MCF 10A (cell line): Measurements from ENCODE around the gene TENT4A. TPM values are rescaled to one million over a fixed set of nuclear protein-coding genes. Genes with fewer than 3 reads are reported as not detected.

Experiments
- BruUV-seq: library from RNA; stranded (reverse); fragments of 400-500 nt; replicated peaks from 2 replicates; lab custom pipeline; 2021; lab: Mats Ljungman, UMichigan
- CTCF ChIA-PET: fragments of 300-600 bp; sonication (Branson Sonifier 250); formaldehyde crosslinking; extraction: SDS; loops from one replicate; lab custom pipeline; 2021; ENCODE audit warnings: antibody characterized with exemption, inconsistent platforms; lab: Yijun Ruan, JAX
- POLR2A ChIA-PET: fragments of 300-600, 350-650 bp; sonication (Branson Sonifier 250); formaldehyde crosslinking; extraction: SDS; loops from one replicate; lab custom pipeline; 2020; ENCODE audit warnings: antibody characterized with exemption, inconsistent platforms; lab: Yijun Ruan, JAX
- DNase-seq: peaks from one replicate; pipeline ENCODE4 v3.0.0-alpha.2; 2018; ENCODE audit not compliant: unreplicated experiment
- H3K27ac Mint-ChIP-seq: one replicate; pipeline ENCODE4 v1.8.0; 2022; ENCODE audit warnings: mild to moderate bottlenecking, low read depth, mixed read lengths; ENCODE audit not compliant: unreplicated experiment
- H3K27me3 Mint-ChIP-seq: one replicate; pipeline ENCODE4 v1.8.0; 2022; ENCODE audit warnings: mixed read lengths; ENCODE audit not compliant: insufficient read depth, unreplicated experiment
- H3K36me3 Mint-ChIP-seq: one replicate; pipeline ENCODE4 v1.8.0; 2022; ENCODE audit warnings: mild to moderate bottlenecking, moderate library complexity, mixed read lengths; ENCODE audit not compliant: insufficient read depth, unreplicated experiment
- H3K4me1 Mint-ChIP-seq: one replicate; pipeline ENCODE4 v1.8.0; 2022; ENCODE audit warnings: mixed read lengths; ENCODE audit not compliant: insufficient read depth, unreplicated experiment
- H3K4me3 Mint-ChIP-seq: one replicate; pipeline ENCODE4 v1.8.0; 2022; ENCODE audit warnings: mild to moderate bottlenecking, moderate library complexity, mixed read lengths; ENCODE audit not compliant: unreplicated experiment
- H3K9me3 Mint-ChIP-seq: one replicate; pipeline ENCODE4 v1.8.0; 2022; ENCODE audit warnings: mixed read lengths; ENCODE audit not compliant: unreplicated experiment
- CTCF ChIP-seq: fragments of 200-600 bp; IDR thresholded peaks from one replicate; pipeline ENCODE4 v1.8.0; 2022; ENCODE audit warnings: antibody characterized with exemption, mild to moderate bottlenecking; ENCODE audit not compliant: unreplicated experiment
- intact Hi-C: fragments of 100-400 bp; cut with micrococcal nuclease; formaldehyde crosslinking; loops from 2 replicates; pipeline ENCODE4 v1.14.1; 2022
- total RNA-seq: library from RNA; stranded (reverse); gene quantifications from 2 replicates; pipeline ENCODE4 v1.2.3, GENCODE V29; 2022

Gene TENT4A
- total RNA-seq, 1 experiment from 2014 or later: 27.6 TPM

GRCh38 chr5:6717687-6718086 lies 4.5 kb downstream of the TENT4A start:
- H3K4me3 Mint-ChIP-seq: no peak overlapping the region
- BruUV-seq: no TSS peak
- no peaks in the 10 kb centered on the region for H3K9me3 Mint-ChIP-seq
- H3K27ac Mint-ChIP-seq: no peak overlapping the region
- intact Hi-C loops: no loop called here
- no peak for DNase-seq
- H3K4me1 Mint-ChIP-seq: peaks cover 55% of the 10 kb centered on the region
- TF ChIP-seq CTCF: no peak
- CTCF ChIA-PET: interaction anchor here (0.8 to 1.8 kb wide), 5 partner anchors 10 to 85 kb away, joined by 3 to 7 read pairs (median 5); partner anchors contain the start of genes NSUN2 and SRD5A1
- H3K27me3 Mint-ChIP-seq: no peaks in the 10 kb centered on the region
- peaks cover 11% of the 10 kb centered on the region for H3K36me3 Mint-ChIP-seq
- POLR2A ChIA-PET: interaction anchor here (1.2 to 1.7 kb wide), 4 partner anchors 13 to 85 kb away, joined by 3 to 9 read pairs (median 4); partner anchors contain the start of genes NSUN2 and SRD5A1

- no peak for TF ChIP-seq CTCF
- Mint-ChIP-seq H3K36me3 (peaks cover 13% of the 10 kb centered on the region), H3K9me3 (no peaks in the 10 kb centered on the region), H3K4me1 (peaks cover 57% of the 10 kb centered on the region), H3K27ac (no peak overlapping the region), H3K27me3 (no peaks in the 10 kb centered on the region), H3K4me3 (no peak overlapping the region)
- CTCF ChIA-PET: interaction anchor here (0.8 to 1.8 kb wide), 4 partner anchors 9 to 85 kb away, joined by 3 to 7 read pairs (median 4); partner anchors contain the start of genes NSUN2 and SRD5A1
- POLR2A ChIA-PET: interaction anchor here (1.3 to 1.7 kb wide), 3 partner anchors 13 to 82 kb away, joined by 3 to 6 read pairs (median 3); no protein-coding TSS in a partner anchor
- DNase-seq: no peak
- no TSS peak for BruUV-seq
- intact Hi-C loops: no loop called here
Observed at GRCh38 chr5:6718161-6718681, 5.0 kb downstream of the TENT4A start.

DNA sequence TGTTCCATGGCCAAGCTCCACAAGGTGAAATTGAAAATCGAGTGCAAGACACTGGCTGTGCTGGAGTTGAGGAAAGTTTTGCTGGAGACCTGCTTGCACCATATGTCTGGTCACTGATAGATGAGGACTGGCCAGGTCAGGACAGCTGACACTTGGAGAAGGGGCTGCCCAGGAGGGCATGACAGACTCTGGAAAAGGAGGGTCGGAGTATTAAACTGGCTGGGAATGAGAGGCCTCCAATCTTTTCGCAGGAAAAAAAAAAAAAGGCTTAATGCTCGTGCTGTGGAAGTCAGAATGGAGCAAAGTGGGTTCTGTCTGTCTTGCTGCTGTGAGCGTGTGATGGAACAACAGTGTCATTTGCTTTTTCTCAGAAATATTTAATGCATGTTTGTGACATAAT lies 5.5 kb downstream of the TENT4A start:
- DNase-seq: no peak
- no peak overlapping the region for H3K4me3 Mint-ChIP-seq
- TF ChIP-seq CTCF: no peak
- peaks cover 18% of the 10 kb centered on the region for H3K36me3 Mint-ChIP-seq
- ChIA-PET POLR2A (interaction anchor here (1.3 kb wide), 1 partner anchor 14 kb away, joined by 3 read pairs; no protein-coding TSS in a partner anchor), CTCF (interaction anchor here (0.8 kb wide), 1 partner anchor 26 kb away, joined by 3 read pairs; no protein-coding TSS in a partner anchor)
- H3K27ac Mint-ChIP-seq: no peak overlapping the region
- no peaks in the 10 kb centered on the region for H3K27me3 Mint-ChIP-seq
- peaks cover 61% of the 10 kb centered on the region for H3K4me1 Mint-ChIP-seq
- BruUV-seq: no TSS peak
- H3K9me3 Mint-ChIP-seq: no peaks in the 10 kb centered on the region
- intact Hi-C loops: no loop called here

GRCh38 chr5:6719417-6719816 lies 6.2 kb downstream of the TENT4A start:
- no peaks in the 10 kb centered on the region for H3K27me3 Mint-ChIP-seq
- TF ChIP-seq CTCF: no peak
- peaks cover 20% of the 10 kb centered on the region for H3K36me3 Mint-ChIP-seq
- peaks cover 61% of the 10 kb centered on the region for H3K4me1 Mint-ChIP-seq
- POLR2A ChIA-PET: interaction anchor here (1.3 kb wide), 1 partner anchor 14 kb away, joined by 3 read pairs; no protein-coding TSS in a partner anchor
- no TSS peak for BruUV-seq
- CTCF ChIA-PET: interaction anchor here (0.6 kb wide), 1 partner anchor 36 kb away, joined by 3 read pairs; no protein-coding TSS in a partner anchor
- intact Hi-C loops: no loop called here
- no peak overlapping the region for H3K27ac Mint-ChIP-seq
- no peak overlapping the region for H3K4me3 Mint-ChIP-seq
- DNase-seq: no peak
- H3K9me3 Mint-ChIP-seq: no peaks in the 10 kb centered on the region
